A375 (cell line): ENCODE results near the gene TAS2R60. TPM values are rescaled to one million over a fixed set of nuclear protein-coding genes. Genes with fewer than 3 reads are reported as not detected.

Experiments
- total RNA-seq: library from RNA; depleted of rRNA; stranded (reverse); fragments of >200 nt; shearing (Covaris generic); gene quantifications from 2 replicates; pipeline ENCODE4 v1.2.3, GENCODE V29; 2014; rRNA removed

The TAS2R60 gene, protein sequence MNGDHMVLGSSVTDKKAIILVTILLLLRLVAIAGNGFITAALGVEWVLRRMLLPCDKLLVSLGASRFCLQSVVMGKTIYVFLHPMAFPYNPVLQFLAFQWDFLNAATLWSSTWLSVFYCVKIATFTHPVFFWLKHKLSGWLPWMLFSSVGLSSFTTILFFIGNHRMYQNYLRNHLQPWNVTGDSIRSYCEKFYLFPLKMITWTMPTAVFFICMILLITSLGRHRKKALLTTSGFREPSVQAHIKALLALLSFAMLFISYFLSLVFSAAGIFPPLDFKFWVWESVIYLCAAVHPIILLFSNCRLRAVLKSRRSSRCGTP
- total RNA-seq = not detected in 2 replicates

GRCh38 chr7:143443153-143443552, at the start of gene TAS2R60:
Gene TAS2R60, plus strand, starts transcription at chr7:143443453. Its CDS starts 0 bp downstream, at chr7:143443453.

GRCh38 chr7:143408686-143409561, 34.3 kb upstream of the TAS2R60 start, which contains the start of gene EPHA1:
Gene EPHA1, minus strand, starts transcription at chr7:143408856. Its CDS starts 51 bp downstream, at chr7:143408805.

GRCh38 chr7:143477501-143478150, 34.4 kb downstream of the TAS2R60 start, which contains the start of gene TAS2R41:
Gene TAS2R41, plus strand, starts transcription at chr7:143477873. Its CDS starts 0 bp downstream, at chr7:143477873.

Other genes with a start within 250 kb of the TAS2R60 start
- not detected in 2 replicates for gene TAS2R40, start 221.4 kb upstream of the TAS2R60 start, total RNA-seq
- 126 and 140 TPM in 2 replicates for gene GSTK1, start 180.0 kb upstream of the TAS2R60 start, total RNA-seq
- gene TMEM139, start 158.5 kb upstream of the TAS2R60 start, total RNA-seq = 1.2 and 3.2 TPM in 2 replicates
- gene CASP2, start 155.1 kb upstream of the TAS2R60 start, total RNA-seq = 19.1 and 25.5 TPM in 2 replicates
- gene CLCN1, start 127.3 kb upstream of the TAS2R60 start, total RNA-seq = not detected in 2 replicates
- gene FAM131B, start 80.7 kb upstream of the TAS2R60 start, total RNA-seq = 1.4 and 2.4 TPM in 2 replicates
- gene ZYX, start 62.1 kb upstream of the TAS2R60 start, total RNA-seq = 54.7 and 69.1 TPM in 2 replicates
- 0.04 and 0.24 TPM in 2 replicates for gene EPHA1, start 34.6 kb upstream of the TAS2R60 start, total RNA-seq
- gene TAS2R41, start 34.4 kb downstream of the TAS2R60 start, total RNA-seq = not detected in 2 replicates
- not detected in 2 replicates for gene CTAGE15, start 128.3 kb downstream of the TAS2R60 start, total RNA-seq
- 4.1 and 4.4 TPM in 2 replicates for gene TCAF2, start 177.5 kb downstream of the TAS2R60 start, total RNA-seq